ENCODE data around the gene MORN2. TPM values are rescaled to one million over a fixed set of nuclear protein-coding genes. Genes with fewer than 3 reads are reported as not detected.

The MORN2 gene
- total and polyA plus RNA-seq, 2 of the 13 experiments (the other 11 are each of a cell fraction or from before 2014, with no cell fraction given): 7.0 to 28.0 TPM

DNA sequence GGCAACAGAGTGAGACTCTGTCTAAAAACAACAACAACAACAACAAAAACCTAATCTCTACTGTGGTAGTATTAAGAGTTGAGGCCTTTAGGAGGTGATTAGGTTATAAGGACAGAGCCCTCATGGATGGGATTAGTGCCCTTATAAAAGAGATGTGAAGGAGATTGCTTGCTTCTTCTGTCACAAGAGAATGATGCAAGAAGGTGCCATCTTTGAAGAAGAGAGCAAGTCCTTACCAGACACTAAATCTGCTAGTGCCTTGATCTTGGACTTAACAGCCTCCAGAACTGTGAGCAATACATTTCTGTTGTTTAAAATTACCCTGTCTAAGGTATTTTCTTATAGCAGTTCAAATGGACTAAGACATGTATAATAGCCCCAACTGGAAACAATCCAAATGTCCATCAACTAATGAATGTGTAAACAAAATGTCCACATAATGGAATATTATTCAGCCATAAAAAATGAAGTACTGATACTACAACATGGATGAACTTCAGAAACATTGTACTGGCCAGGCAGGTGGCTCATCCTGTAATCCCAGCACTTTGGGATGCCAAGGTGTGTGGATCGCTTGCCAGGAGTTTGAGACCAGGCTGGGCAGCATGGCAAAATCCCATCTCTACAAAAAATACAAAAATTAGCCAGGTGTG lies 12.3 kb downstream of the MORN2 start (continued):
- TF ChIP-seq, protein P1, sequence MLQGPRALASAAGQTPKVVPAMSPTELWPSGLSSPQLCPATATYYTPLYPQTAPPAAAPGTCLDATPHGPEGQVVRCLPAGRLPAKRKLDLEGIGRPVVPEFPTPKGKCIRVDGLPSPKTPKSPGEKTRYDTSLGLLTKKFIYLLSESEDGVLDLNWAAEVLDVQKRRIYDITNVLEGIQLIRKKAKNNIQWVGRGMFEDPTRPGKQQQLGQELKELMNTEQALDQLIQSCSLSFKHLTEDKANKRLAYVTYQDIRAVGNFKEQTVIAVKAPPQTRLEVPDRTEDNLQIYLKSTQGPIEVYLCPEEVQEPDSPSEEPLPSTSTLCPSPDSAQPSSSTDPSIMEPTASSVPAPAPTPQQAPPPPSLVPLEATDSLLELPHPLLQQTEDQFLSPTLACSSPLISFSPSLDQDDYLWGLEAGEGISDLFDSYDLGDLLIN (CRISPR knock-in tag; IDR thresholded peaks at IDR 0.05; ENCODE audit: borderline replicate concordance): no peak
- TF ChIP-seq, protein P2, sequence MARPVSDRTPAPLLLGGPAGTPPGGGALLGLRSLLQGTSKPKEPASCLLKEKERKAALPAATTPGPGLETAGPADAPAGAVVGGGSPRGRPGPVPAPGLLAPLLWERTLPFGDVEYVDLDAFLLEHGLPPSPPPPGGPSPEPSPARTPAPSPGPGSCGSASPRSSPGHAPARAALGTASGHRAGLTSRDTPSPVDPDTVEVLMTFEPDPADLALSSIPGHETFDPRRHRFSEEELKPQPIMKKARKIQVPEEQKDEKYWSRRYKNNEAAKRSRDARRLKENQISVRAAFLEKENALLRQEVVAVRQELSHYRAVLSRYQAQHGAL (CRISPR knock-in tag; IDR thresholded peaks at IDR 0.05; ENCODE audit: not compliant biosample characterization): no peak

DNA sequence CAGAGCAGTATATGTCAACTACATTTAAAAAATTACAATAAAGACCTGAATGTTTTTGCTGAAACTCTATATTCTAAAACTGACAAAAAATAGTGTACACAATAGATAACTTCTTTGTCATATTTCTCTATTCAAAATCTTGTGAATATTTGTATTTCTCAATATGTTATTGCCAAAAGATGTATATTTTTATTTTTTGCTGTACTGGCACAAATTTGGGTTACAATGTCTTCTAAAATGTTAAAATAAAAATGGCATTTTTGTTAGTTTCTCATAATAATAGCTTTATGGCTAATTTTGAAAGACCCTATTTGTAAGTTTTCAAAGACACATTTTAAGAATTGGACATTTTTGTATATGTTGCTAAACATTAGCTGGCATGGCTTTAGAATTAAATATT lies 13.3 kb downstream of the MORN2 start:
- no TSS peak for BruUV-seq (replicated peaks)
- Histone ChIP-seq H4K20me1 (ENCODE audit: insufficient read depth, low read length) (no peaks in the 10 kb centered on the region), H3K27ac (ENCODE audit: extremely low read length, insufficient read depth, low read length) (no peak overlapping the region), H2AFZ (ENCODE audit: low read length) (no peak overlapping the region), H3K4me1 (ENCODE audit: insufficient read depth, low read length) (no peaks in the 10 kb centered on the region), H3K4me2 (ENCODE audit: low read depth, low read length) (no peak overlapping the region), H3K9ac (ENCODE audit: insufficient read depth, low read depth, low read length) (no peak overlapping the region), H3K79me2 (ENCODE audit: insufficient read depth, low read length) (no peaks in the 10 kb centered on the region), H3K9me3 (ENCODE audit: low read length) (no peaks in the 10 kb centered on the region), H3K27me3 (ENCODE audit: control insufficient read depth in 1 of 2, insufficient read depth in 2 of 2, low read length in 2 of 2) (no peaks in the 10 kb centered on the region), H3K4me3 (replicated peaks in 1 of 3; ENCODE audit: insufficient read depth in 1 of 3, low read depth in 2 of 3, low read length in 3 of 3) (no peak overlapping the region), H3K36me3 (replicated peaks in 1 of 2; ENCODE audit: control insufficient read depth in 1 of 2, insufficient read depth in 2 of 2, low read length in 2 of 2) (no peaks in the 10 kb centered on the region)
- in situ Hi-C loops (cut with HindIII; ENCODE audit: extremely low pct_ligation_motif_present, low pct_unique_long_range_greater_than_20kb) (no loop called here), intact Hi-C loops (cut with micrococcal nuclease; ENCODE audit: unreplicated experiment) (no loop called here)
- CTCF ChIA-PET (ENCODE audit: low intra/inter-chr PET ratio, low total read pairs): no interaction called here
- ATAC-seq: no peak
- no peak for DNase-seq (ENCODE audit: low spot score)
- FAIRE-seq: no peak
- POLR2A ChIA-PET: no interaction called here
- TF ChIP-seq, protein P3, sequence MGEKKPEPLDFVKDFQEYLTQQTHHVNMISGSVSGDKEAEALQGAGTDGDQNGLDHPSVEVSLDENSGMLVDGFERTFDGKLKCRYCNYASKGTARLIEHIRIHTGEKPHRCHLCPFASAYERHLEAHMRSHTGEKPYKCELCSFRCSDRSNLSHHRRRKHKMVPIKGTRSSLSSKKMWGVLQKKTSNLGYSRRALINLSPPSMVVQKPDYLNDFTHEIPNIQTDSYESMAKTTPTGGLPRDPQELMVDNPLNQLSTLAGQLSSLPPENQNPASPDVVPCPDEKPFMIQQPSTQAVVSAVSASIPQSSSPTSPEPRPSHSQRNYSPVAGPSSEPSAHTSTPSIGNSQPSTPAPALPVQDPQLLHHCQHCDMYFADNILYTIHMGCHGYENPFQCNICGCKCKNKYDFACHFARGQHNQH (CRISPR knock-in tag; IDR thresholded peaks at IDR 0.05): no peak
- TF ChIP-seq MAFF (IDR thresholded peaks at IDR 0.05; ENCODE audit: low read depth, low read length) (peak; percentile 39), MAFK (conservative IDR thresholded peaks at IDR 0.05 in 1 of 2, IDR thresholded peaks at IDR 0.05 in 1 of 2; ENCODE audit: low read length in 2 of 2) (peak in 1 of 2 experiments; percentile 62; a peak in 3 of 4 replicates), PRPF4 (IDR thresholded peaks at IDR 0.05; ENCODE audit: low read depth, low read length, poor library complexity, severe bottlenecking) (no peak), ZNF879 (CRISPR knock-in tag; IDR thresholded peaks at IDR 0.05) (no peak)
- TF ChIP-seq, protein P4, sequence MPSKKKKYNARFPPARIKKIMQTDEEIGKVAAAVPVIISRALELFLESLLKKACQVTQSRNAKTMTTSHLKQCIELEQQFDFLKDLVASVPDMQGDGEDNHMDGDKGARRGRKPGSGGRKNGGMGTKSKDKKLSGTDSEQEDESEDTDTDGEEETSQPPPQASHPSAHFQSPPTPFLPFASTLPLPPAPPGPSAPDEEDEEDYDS (CRISPR knock-in tag; IDR thresholded peaks at IDR 0.05): no peak
- TF ChIP-seq, protein P5, sequence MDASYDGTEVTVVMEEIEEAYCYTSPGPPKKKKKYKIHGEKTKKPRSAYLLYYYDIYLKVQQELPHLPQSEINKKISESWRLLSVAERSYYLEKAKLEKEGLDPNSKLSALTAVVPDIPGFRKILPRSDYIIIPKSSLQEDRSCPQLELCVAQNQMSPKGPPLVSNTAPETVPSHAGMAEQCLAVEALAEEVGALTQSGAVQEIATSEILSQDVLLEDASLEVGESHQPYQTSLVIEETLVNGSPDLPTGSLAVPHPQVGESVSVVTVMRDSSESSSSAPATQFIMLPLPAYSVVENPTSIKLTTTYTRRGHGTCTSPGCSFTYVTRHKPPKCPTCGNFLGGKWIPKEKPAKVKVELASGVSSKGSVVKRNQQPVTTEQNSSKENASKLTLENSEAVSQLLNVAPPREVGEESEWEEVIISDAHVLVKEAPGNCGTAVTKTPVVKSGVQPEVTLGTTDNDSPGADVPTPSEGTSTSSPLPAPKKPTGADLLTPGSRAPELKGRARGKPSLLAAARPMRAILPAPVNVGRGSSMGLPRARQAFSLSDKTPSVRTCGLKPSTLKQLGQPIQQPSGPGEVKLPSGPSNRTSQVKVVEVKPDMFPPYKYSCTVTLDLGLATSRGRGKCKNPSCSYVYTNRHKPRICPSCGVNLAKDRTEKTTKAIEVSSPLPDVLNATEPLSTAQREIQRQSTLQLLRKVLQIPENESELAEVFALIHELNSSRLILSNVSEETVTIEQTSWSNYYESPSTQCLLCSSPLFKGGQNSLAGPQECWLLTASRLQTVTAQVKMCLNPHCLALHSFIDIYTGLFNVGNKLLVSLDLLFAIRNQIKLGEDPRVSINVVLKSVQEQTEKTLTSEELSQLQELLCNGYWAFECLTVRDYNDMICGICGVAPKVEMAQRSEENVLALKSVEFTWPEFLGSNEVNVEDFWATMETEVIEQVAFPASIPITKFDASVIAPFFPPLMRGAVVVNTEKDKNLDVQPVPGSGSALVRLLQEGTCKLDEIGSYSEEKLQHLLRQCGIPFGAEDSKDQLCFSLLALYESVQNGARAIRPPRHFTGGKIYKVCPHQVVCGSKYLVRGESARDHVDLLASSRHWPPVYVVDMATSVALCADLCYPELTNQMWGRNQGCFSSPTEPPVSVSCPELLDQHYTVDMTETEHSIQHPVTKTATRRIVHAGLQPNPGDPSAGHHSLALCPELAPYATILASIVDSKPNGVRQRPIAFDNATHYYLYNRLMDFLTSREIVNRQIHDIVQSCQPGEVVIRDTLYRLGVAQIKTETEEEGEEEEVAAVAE (CRISPR knock-in tag; IDR thresholded peaks at IDR 0.05; ENCODE audit: borderline replicate concordance): no peak
